Nephron (organoid): ENCODE data around the gene PRKN.

Experiments
- H3K27ac Mint-ChIP-seq, 3 experiments: 2 replicates each; pipeline ENCODE4 v1.8.0; 2020; ENCODE audit warnings: mixed read lengths in 3 of 3, mild to moderate bottlenecking in 2 of 3, moderate library complexity in 1 of 3
- H3K27me3 Mint-ChIP-seq: 2 replicates; pipeline ENCODE4 v1.8.0; 2021; ENCODE audit warnings: low read depth, mild to moderate bottlenecking, moderate library complexity, mixed read lengths
- H3K36me3 Mint-ChIP-seq: 2 replicates; pipeline ENCODE4 v1.8.0; 2020; ENCODE audit warnings: low read depth, mixed read lengths
- H3K4me1 Mint-ChIP-seq: 2 replicates; pipeline ENCODE4 v1.8.0; 2020; ENCODE audit warnings: mixed read lengths
- H3K4me3 Mint-ChIP-seq, 3 experiments: 2 replicates each; pipeline ENCODE4 v1.8.0; 2020; ENCODE audit warnings: mild to moderate bottlenecking in 3 of 3, mixed read lengths in 3 of 3, moderate library complexity in 2 of 3
- H3K9me3 Mint-ChIP-seq: 2 replicates; pipeline ENCODE4 v1.8.0; 2020; ENCODE audit warnings: mixed read lengths
- CTCF ChIP-seq, 3 experiments: fragments of 200-600 bp; sonication (generic); IDR thresholded peaks; one replicate each; pipeline ENCODE4 v1.5.0; 2021; ENCODE audit warnings: antibody characterized with exemption in 3 of 3; ENCODE audit not compliant: unreplicated experiment in 3 of 3

The PRKN gene

GRCh38 chr6:162591517-162591916 lies 136.0 kb downstream of the PRKN start:
- H3K4me1 Mint-ChIP-seq, result no peaks in the 10 kb centered on the region
- no peaks in the 10 kb centered on the region for H3K27me3 Mint-ChIP-seq
- H3K27ac Mint-ChIP-seq, result no peak overlapping the region
- H3K36me3 Mint-ChIP-seq, result no peaks in the 10 kb centered on the region
- no peaks in the 10 kb centered on the region for H3K9me3 Mint-ChIP-seq
- no peak for TF ChIP-seq CTCF (IDR thresholded peaks at IDR 0.05; ENCODE audit: unreplicated experiment in 3 of 3)
- no peak overlapping the region for H3K4me3 Mint-ChIP-seq

GRCh38 chr6:162581988-162582780 lies 145.4 kb downstream of the PRKN start:
- H3K36me3 Mint-ChIP-seq, result no peaks in the 10 kb centered on the region
- H3K4me1 Mint-ChIP-seq, result no peaks in the 10 kb centered on the region
- no peak overlapping the region for H3K4me3 Mint-ChIP-seq
- TF ChIP-seq CTCF (IDR thresholded peaks at IDR 0.05; ENCODE audit: unreplicated experiment in 3 of 3), result no peak
- H3K9me3 Mint-ChIP-seq, result no peaks in the 10 kb centered on the region
- peaks cover 3% of the 10 kb centered on the region for H3K27me3 Mint-ChIP-seq
- no peak overlapping the region for H3K27ac Mint-ChIP-seq

GRCh38 chr6:162580619-162581018 lies 146.9 kb downstream of the PRKN start:
- Mint-ChIP-seq H3K36me3 (no peaks in the 10 kb centered on the region), H3K4me3 (no peak overlapping the region), H3K4me1 (no peaks in the 10 kb centered on the region), H3K27ac (no peak overlapping the region), H3K27me3 (peaks cover 3% of the 10 kb centered on the region), H3K9me3 (no peaks in the 10 kb centered on the region)
- TF ChIP-seq CTCF (IDR thresholded peaks at IDR 0.05; ENCODE audit: unreplicated experiment in 3 of 3), result no peak

GRCh38 chr6:162576016-162576415 lies 151.6 kb downstream of the PRKN start:
- no peak overlapping the region for H3K27ac Mint-ChIP-seq
- peaks cover 13% of the 10 kb centered on the region for H3K4me1 Mint-ChIP-seq
- TF ChIP-seq CTCF (IDR thresholded peaks at IDR 0.05; ENCODE audit: unreplicated experiment in 3 of 3), result no peak
- peaks cover 9% of the 10 kb centered on the region for H3K27me3 Mint-ChIP-seq
- H3K9me3 Mint-ChIP-seq, result no peaks in the 10 kb centered on the region
- H3K4me3 Mint-ChIP-seq, result no peak overlapping the region
- H3K36me3 Mint-ChIP-seq, result no peaks in the 10 kb centered on the region

GRCh38 chr6:162572240-162572639 lies 155.3 kb downstream of the PRKN start:
- Mint-ChIP-seq H3K4me1 (peaks cover 13% of the 10 kb centered on the region), H3K27ac (no peak overlapping the region), H3K27me3 (peaks cover 11% of the 10 kb centered on the region), H3K9me3 (peaks cover 11% of the 10 kb centered on the region), H3K4me3 (no peak overlapping the region), H3K36me3 (peaks cover 12% of the 10 kb centered on the region)
- TF ChIP-seq CTCF (IDR thresholded peaks at IDR 0.05; ENCODE audit: unreplicated experiment in 3 of 3), result no peak

- peaks cover 12% of the 10 kb centered on the region for H3K4me1 Mint-ChIP-seq
- peaks cover 47% of the 10 kb centered on the region for H3K9me3 Mint-ChIP-seq
- peaks cover 8% of the 10 kb centered on the region for H3K27me3 Mint-ChIP-seq
- peaks cover 31% of the 10 kb centered on the region for H3K36me3 Mint-ChIP-seq
- H3K4me3 Mint-ChIP-seq, result no peak overlapping the region
- no peak for TF ChIP-seq CTCF (IDR thresholded peaks at IDR 0.05; ENCODE audit: unreplicated experiment in 3 of 3)
- no peak overlapping the region for H3K27ac Mint-ChIP-seq
Observed at GRCh38 chr6:162568266-162568665, 159.3 kb downstream of the PRKN start.
